ENCODE data around the gene PAH.

PAH gene

DNA sequence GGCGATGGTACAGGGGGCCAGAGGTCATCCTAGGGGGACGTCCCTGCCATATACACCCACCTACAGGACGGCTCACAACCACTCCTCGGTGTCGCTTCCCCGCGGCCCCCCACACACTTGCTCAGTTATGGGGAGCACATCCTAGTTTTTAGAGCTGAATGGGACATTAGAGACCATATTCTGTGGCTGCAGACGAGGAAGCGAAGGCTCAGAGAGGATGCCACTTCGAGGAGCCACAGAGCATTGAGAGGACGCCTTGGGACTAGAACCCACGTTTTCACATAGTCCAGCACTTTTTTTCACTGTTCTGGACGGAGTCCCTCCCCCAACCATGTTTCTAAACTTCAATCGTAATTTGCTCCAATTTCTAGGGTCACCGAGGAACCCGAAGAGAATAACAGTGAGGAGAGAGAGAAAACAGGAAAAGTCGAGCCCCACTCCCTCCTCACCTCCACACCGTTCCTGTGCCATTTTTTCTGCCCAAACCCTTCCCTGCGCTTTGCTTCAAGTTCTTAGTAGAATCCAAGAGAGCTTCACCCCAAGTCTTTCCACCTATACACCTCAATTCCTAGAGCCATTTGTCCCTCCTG is 39.8 kb upstream of the PAH start:
- ATAC-seq = no peak
- TF ChIP-seq OSR1 (CRISPR knock-in tag; IDR thresholded peaks at IDR 0.05) (no peak), ZFP30 (CRISPR knock-in tag; IDR thresholded peaks at IDR 0.05) (no peak), ARNTL (CRISPR knock-in tag; IDR thresholded peaks at IDR 0.05; ENCODE audit: borderline replicate concordance, low read depth) (no peak), ZC3H10 (CRISPR knock-in tag; IDR thresholded peaks at IDR 0.05) (no peak), ESRRG (CRISPR knock-in tag; IDR thresholded peaks at IDR 0.05) (no peak), SNAI2 (CRISPR knock-in tag; IDR thresholded peaks at IDR 0.05) (no peak), ISL1 (CRISPR knock-in tag; IDR thresholded peaks at IDR 0.05) (no peak), ZFP3 (CRISPR knock-in tag; IDR thresholded peaks at IDR 0.05) (no peak), GLIS3 (CRISPR knock-in tag; IDR thresholded peaks at IDR 0.05) (no peak), ZNF8 (CRISPR knock-in tag; IDR thresholded peaks at IDR 0.05) (no peak), RARB (CRISPR knock-in tag; IDR thresholded peaks at IDR 0.05) (no peak), TCF4 (CRISPR knock-in tag; IDR thresholded peaks at IDR 0.05; ENCODE audit: borderline replicate concordance) (no peak), TOX (CRISPR knock-in tag; IDR thresholded peaks at IDR 0.05; ENCODE audit: borderline replicate concordance) (no peak), BACH2 (CRISPR knock-in tag; IDR thresholded peaks at IDR 0.05; ENCODE audit: borderline replicate concordance) (no peak), ZNF70 (CRISPR knock-in tag; IDR thresholded peaks at IDR 0.05) (no peak), PPARA (CRISPR knock-in tag; IDR thresholded peaks at IDR 0.05; ENCODE audit: borderline replicate concordance) (no peak)
- TF ChIP-seq, protein P1, sequence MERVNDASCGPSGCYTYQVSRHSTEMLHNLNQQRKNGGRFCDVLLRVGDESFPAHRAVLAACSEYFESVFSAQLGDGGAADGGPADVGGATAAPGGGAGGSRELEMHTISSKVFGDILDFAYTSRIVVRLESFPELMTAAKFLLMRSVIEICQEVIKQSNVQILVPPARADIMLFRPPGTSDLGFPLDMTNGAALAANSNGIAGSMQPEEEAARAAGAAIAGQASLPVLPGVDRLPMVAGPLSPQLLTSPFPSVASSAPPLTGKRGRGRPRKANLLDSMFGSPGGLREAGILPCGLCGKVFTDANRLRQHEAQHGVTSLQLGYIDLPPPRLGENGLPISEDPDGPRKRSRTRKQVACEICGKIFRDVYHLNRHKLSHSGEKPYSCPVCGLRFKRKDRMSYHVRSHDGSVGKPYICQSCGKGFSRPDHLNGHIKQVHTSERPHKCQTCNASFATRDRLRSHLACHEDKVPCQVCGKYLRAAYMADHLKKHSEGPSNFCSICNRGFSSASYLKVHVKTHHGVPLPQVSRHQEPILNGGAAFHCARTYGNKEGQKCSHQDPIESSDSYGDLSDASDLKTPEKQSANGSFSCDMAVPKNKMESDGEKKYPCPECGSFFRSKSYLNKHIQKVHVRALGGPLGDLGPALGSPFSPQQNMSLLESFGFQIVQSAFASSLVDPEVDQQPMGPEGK (CRISPR knock-in tag; IDR thresholded peaks at IDR 0.05; ENCODE audit: borderline replicate concordance) = no peak
- TF ChIP-seq, protein P2, sequence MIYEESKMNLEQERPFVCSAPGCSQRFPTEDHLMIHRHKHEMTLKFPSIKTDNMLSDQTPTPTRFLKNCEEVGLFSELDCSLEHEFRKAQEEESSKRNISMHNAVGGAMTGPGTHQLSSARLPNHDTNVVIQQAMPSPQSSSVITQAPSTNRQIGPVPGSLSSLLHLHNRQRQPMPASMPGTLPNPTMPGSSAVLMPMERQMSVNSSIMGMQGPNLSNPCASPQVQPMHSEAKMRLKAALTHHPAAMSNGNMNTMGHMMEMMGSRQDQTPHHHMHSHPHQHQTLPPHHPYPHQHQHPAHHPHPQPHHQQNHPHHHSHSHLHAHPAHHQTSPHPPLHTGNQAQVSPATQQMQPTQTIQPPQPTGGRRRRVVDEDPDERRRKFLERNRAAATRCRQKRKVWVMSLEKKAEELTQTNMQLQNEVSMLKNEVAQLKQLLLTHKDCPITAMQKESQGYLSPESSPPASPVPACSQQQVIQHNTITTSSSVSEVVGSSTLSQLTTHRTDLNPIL (CRISPR knock-in tag; IDR thresholded peaks at IDR 0.05; ENCODE audit: low read depth) = no peak
- TF ChIP-seq, protein P3, sequence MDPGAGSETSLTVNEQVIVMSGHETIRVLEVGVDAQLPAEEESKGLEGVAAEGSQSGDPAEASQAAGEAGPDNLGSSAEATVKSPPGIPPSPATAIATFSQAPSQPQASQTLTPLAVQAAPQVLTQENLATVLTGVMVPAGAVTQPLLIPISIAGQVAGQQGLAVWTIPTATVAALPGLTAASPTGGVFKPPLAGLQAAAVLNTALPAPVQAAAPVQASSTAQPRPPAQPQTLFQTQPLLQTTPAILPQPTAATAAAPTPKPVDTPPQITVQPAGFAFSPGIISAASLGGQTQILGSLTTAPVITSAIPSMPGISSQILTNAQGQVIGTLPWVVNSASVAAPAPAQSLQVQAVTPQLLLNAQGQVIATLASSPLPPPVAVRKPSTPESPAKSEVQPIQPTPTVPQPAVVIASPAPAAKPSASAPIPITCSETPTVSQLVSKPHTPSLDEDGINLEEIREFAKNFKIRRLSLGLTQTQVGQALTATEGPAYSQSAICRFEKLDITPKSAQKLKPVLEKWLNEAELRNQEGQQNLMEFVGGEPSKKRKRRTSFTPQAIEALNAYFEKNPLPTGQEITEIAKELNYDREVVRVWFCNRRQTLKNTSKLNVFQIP (CRISPR knock-in tag; IDR thresholded peaks at IDR 0.05; ENCODE audit: borderline replicate concordance, low read depth) = no peak
- TF ChIP-seq, protein P4, sequence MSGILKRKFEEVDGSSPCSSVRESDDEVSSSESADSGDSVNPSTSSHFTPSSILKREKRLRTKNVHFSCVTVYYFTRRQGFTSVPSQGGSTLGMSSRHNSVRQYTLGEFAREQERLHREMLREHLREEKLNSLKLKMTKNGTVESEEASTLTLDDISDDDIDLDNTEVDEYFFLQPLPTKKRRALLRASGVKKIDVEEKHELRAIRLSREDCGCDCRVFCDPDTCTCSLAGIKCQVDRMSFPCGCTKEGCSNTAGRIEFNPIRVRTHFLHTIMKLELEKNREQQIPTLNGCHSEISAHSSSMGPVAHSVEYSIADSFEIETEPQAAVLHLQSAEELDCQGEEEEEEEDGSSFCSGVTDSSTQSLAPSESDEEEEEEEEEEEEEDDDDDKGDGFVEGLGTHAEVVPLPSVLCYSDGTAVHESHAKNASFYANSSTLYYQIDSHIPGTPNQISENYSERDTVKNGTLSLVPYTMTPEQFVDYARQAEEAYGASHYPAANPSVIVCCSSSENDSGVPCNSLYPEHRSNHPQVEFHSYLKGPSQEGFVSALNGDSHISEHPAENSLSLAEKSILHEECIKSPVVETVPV (CRISPR knock-in tag; IDR thresholded peaks at IDR 0.05) = no peak

DNA sequence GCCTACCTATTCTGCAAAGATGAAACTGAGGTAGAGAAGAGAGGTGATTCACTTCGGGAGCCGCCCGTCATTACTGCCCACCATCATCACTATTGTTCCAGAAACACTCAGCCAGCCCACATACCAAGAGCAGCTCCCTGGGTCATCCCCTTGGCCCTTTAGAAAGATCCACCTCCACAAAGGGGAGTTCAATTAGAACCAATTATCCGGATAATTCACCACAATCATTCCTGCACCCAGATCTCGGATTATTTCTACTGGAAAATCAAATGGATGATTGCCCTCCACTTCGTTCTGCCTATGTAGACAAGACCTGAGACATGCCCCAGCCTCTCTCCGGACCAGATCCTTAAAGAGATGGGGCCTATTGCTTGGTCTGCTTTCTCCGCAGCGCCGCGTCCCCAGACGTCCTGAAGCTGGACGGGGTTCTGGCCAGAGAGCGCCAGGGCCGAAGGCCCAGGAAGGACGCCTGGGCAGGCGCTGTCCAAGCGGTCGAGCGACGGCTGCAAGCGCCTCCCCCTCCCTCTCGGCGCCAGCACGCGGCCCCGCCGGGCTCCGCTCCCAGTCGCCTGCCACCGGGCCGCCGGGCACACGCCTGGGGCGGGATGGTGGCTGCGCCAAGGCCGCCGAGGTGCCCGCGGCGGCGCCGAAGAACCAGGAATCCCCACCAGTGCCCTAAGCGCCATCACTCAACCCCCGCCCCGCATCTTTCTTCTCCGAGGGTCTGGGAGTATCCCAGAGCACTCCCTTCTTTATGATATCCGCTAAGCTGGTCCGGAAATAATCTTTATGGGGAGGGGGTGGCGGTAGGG is 39.1 kb upstream of the PAH start:
- ATAC-seq = no peak
- no peak for TF ChIP-seq ESRRG (CRISPR knock-in tag; IDR thresholded peaks at IDR 0.05)
- TF ChIP-seq ZFP30 (CRISPR knock-in tag; IDR thresholded peaks at IDR 0.05) = no peak
- TF ChIP-seq SNAI2 (CRISPR knock-in tag; IDR thresholded peaks at IDR 0.05) = no peak
- TF ChIP-seq, protein P5, sequence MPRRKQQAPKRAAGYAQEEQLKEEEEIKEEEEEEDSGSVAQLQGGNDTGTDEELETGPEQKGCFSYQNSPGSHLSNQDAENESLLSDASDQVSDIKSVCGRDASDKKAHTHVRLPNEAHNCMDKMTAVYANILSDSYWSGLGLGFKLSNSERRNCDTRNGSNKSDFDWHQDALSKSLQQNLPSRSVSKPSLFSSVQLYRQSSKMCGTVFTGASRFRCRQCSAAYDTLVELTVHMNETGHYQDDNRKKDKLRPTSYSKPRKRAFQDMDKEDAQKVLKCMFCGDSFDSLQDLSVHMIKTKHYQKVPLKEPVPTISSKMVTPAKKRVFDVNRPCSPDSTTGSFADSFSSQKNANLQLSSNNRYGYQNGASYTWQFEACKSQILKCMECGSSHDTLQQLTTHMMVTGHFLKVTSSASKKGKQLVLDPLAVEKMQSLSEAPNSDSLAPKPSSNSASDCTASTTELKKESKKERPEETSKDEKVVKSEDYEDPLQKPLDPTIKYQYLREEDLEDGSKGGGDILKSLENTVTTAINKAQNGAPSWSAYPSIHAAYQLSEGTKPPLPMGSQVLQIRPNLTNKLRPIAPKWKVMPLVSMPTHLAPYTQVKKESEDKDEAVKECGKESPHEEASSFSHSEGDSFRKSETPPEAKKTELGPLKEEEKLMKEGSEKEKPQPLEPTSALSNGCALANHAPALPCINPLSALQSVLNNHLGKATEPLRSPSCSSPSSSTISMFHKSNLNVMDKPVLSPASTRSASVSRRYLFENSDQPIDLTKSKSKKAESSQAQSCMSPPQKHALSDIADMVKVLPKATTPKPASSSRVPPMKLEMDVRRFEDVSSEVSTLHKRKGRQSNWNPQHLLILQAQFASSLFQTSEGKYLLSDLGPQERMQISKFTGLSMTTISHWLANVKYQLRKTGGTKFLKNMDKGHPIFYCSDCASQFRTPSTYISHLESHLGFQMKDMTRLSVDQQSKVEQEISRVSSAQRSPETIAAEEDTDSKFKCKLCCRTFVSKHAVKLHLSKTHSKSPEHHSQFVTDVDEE (CRISPR knock-in tag; IDR thresholded peaks at IDR 0.05) = no peak; the same call in 1 of the 2 replicates
